Astrocyte (in vitro differentiated cells and primary cell): ENCODE measurements around the gene FAM131C. TPM values are rescaled to one million over a fixed set of nuclear protein-coding genes. Genes with fewer than 3 reads are reported as not detected.

Experiments used
- DNase-seq: peaks from one replicate; pipeline ENCODE4 v3.0.0-alpha.2; 2010; ENCODE audit warnings: low read depth
- FAIRE-seq: peaks from 2 replicates; lab custom pipeline; 2011; peaks lifted over from hg19 to GRCh38; lab: Jason Lieb, UNC
- H2AFZ ChIP-seq: 2 replicates; pipeline ENCODE4 v1.6.0; 2012; ENCODE audit warnings: low read depth, low read length, inconsistent platforms
- H3K27ac ChIP-seq: 2 replicates; pipeline ENCODE4 v1.5.1; 2011; ENCODE audit warnings: low read depth, low read length, inconsistent platforms
- H3K27me3 ChIP-seq: 2 replicates; pipeline ENCODE4 v1.6.0; 2011; ENCODE audit warnings: low read length, inconsistent platforms; ENCODE audit not compliant: insufficient read depth
- H3K36me3 ChIP-seq: 2 replicates; pipeline ENCODE4 v1.5.1; 2011; ENCODE audit warnings: low read length, inconsistent platforms; ENCODE audit not compliant: insufficient read depth
- H3K4me1 ChIP-seq: 2 replicates; pipeline ENCODE4 v1.5.1; 2011; ENCODE audit warnings: low read length, inconsistent platforms; ENCODE audit not compliant: insufficient read depth
- H3K4me2 ChIP-seq: 2 replicates; pipeline ENCODE4 v1.6.0; 2012; ENCODE audit warnings: low read length, inconsistent platforms
- H3K4me3 ChIP-seq: 2 replicates; pipeline ENCODE4 v1.5.1; 2011; ENCODE audit warnings: low read depth, mild to moderate bottlenecking, low read length, inconsistent platforms; ENCODE audit not compliant: insufficient read depth
- H3K79me2 ChIP-seq: 2 replicates; pipeline ENCODE4 v1.6.0; 2012; ENCODE audit warnings: mild to moderate bottlenecking, low read length, inconsistent platforms; ENCODE audit not compliant: insufficient read depth
- H3K9ac ChIP-seq: 2 replicates; pipeline ENCODE4 v1.6.0; 2012; ENCODE audit warnings: mild to moderate bottlenecking, low read length, inconsistent platforms
- H3K9me3 ChIP-seq: 2 replicates; pipeline ENCODE4 v1.5.1; 2012; ENCODE audit warnings: low read depth, mild to moderate bottlenecking, low read length, inconsistent platforms; ENCODE audit not compliant: insufficient read depth
- H4K20me1 ChIP-seq: 2 replicates; pipeline ENCODE4 v1.6.0; 2012; ENCODE audit warnings: low read length, inconsistent platforms; ENCODE audit not compliant: insufficient read depth
- H3K27ac Mint-ChIP-seq: one replicate; pipeline ENCODE4 v1.8.0; 2021; ENCODE audit warnings: mild to moderate bottlenecking, mixed read lengths; ENCODE audit not compliant: unreplicated experiment
- H3K27me3 Mint-ChIP-seq: one replicate; pipeline ENCODE4 v1.8.0; 2021; ENCODE audit warnings: low read depth, mixed read lengths; ENCODE audit not compliant: unreplicated experiment
- H3K36me3 Mint-ChIP-seq: one replicate; pipeline ENCODE4 v1.8.0; 2021; ENCODE audit warnings: low read depth, mixed read lengths; ENCODE audit not compliant: unreplicated experiment
- H3K4me1 Mint-ChIP-seq: one replicate; pipeline ENCODE4 v1.8.0; 2021; ENCODE audit warnings: low read depth, mixed read lengths; ENCODE audit not compliant: unreplicated experiment
- H3K4me3 Mint-ChIP-seq: one replicate; pipeline ENCODE4 v1.8.0; 2021; ENCODE audit warnings: mild to moderate bottlenecking, moderate library complexity, mixed read lengths; ENCODE audit not compliant: unreplicated experiment
- H3K9me3 Mint-ChIP-seq: one replicate; pipeline ENCODE4 v1.8.0; 2021; ENCODE audit warnings: mild to moderate bottlenecking, mixed read lengths; ENCODE audit not compliant: unreplicated experiment
- CTCF ChIP-seq: IDR thresholded peaks from 2 replicates; pipeline ENCODE4 v1.5.1; 2011; ENCODE audit warnings: low read depth, mild to moderate bottlenecking, inconsistent platforms, low read length, moderate library complexity; ENCODE audit not compliant: insufficient read depth
- EZH2 ChIP-seq: IDR thresholded peaks from 2 replicates; pipeline ENCODE4 v1.6.1; 2012; ENCODE audit warnings: mild to moderate bottlenecking, low read length, inconsistent platforms; ENCODE audit not compliant: insufficient read depth
- total RNA-seq: library from RNA; stranded (reverse); gene quantifications from 2 replicates; pipeline ENCODE4 v1.2.1, GENCODE V29; 2021

Gene FAM131C
- total RNA-seq, 1 donor from 2014 or later, result 0.11 TPM

DNA sequence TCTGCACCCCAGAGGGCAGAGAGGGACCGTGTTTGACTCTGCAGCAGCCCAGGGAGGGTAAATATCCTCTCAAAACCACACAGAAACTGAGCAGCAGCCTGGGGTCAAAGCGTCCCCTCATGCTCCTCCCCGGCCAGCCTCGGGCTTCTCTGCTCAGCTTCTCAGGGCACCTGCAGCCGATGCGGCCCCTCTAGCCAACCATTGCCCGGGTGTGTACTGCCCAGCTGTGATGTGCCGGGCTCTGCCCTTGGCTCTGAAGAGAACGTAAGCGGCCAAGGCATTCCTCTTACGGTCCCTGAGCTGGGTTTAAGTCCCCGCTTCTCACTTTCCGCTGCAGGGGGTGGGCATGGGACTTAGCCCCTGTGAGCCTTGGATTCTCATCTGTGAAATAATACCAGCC, 5.5 kb downstream of the FAM131C start:
- Mint-ChIP-seq H3K4me3 (no peak overlapping the region), H3K36me3 (no peaks in the 10 kb centered on the region), H3K27me3 (peaks cover 44% of the 10 kb centered on the region), H3K27ac (no peak overlapping the region), H3K4me1 (peaks cover 6% of the 10 kb centered on the region), H3K9me3 (no peaks in the 10 kb centered on the region)
- peaks cover 4% of the 10 kb centered on the region for H3K27me3 ChIP-seq
- H3K4me2 ChIP-seq, result no peak overlapping the region
- H3K4me3 ChIP-seq, result no peak overlapping the region
- DNase-seq (no peak), FAIRE-seq (no peak)
- no peaks in the 10 kb centered on the region for H3K9me3 ChIP-seq
- H3K36me3 ChIP-seq, result no peaks in the 10 kb centered on the region
- no peak overlapping the region for H3K27ac ChIP-seq
- no peak overlapping the region for H2AFZ ChIP-seq
- no peaks in the 10 kb centered on the region for H3K79me2 ChIP-seq
- H3K4me1 ChIP-seq, result no peaks in the 10 kb centered on the region
- no peaks in the 10 kb centered on the region for H4K20me1 ChIP-seq
- no peak for TF ChIP-seq CTCF
- TF ChIP-seq EZH2, result no peak
- H3K9ac ChIP-seq, result no peak overlapping the region

DNA sequence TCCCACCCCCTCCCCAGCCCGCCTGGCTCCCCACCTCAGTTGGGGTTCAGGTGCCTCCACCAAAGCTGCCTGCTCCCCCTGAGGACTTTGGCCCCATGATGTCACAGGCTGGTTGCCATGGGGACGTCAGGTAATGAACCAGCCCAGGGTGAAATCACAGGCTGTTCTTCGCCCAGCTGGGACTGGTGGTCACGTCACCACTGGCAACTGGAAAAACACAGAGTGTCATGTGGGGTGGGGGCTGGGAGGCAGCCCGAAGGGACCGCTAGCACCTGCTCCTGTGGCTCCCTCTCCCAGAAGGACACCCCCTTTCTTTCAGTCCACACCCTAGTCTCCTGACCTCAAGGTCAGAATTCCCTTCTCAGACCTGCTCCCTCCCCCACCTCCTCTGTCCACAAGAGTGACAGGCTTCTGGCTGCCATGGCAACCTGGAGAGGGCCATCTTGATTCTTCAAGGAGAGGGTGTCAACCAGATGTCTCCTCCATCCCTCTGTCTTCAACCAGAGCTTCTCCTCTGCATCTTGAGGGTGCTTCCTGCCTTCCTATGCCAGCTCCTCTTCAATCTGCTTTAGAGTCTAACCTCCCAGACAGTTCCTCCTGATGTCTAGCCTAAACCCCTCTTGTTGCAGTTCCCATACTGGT, 6.2 kb downstream of the FAM131C start:
- no peak for DNase-seq

More for the DNA sequence above, 6.2 kb downstream of the FAM131C start:
- H3K9me3 ChIP-seq, result no peaks in the 10 kb centered on the region
- no peaks in the 10 kb centered on the region for H3K36me3 Mint-ChIP-seq
- peaks cover 4% of the 10 kb centered on the region for H3K27me3 ChIP-seq
- no peaks in the 10 kb centered on the region for H3K36me3 ChIP-seq
- H3K4me3 Mint-ChIP-seq, result no peak overlapping the region
- TF ChIP-seq EZH2 (no peak), CTCF (no peak)
- peak overlapping the region; percentile 41 for H3K27ac Mint-ChIP-seq
- H3K4me1 ChIP-seq, result no peaks in the 10 kb centered on the region
- peaks cover 48% of the 10 kb centered on the region for H3K27me3 Mint-ChIP-seq
- peaks cover 6% of the 10 kb centered on the region for H3K4me1 Mint-ChIP-seq
- no peaks in the 10 kb centered on the region for H3K9me3 Mint-ChIP-seq
- no peak overlapping the region for H2AFZ ChIP-seq
- no peak overlapping the region for H3K9ac ChIP-seq
- H4K20me1 ChIP-seq, result no peaks in the 10 kb centered on the region
- H3K79me2 ChIP-seq, result no peaks in the 10 kb centered on the region
- H3K4me2 ChIP-seq, result no peak overlapping the region
- H3K27ac ChIP-seq, result no peak overlapping the region
- FAIRE-seq, result no peak
- no peak overlapping the region for H3K4me3 ChIP-seq
